GM19035 (cell line): ENCODE data around the gene INPP5K.
"Not testable (repeated sequence)": the region's sequence is repeated elsewhere in the genome, so short reads cannot be mapped to it uniquely, and the experiment has no call there.

Experiments
- ATAC-seq: cut with Tn5 transposase; IDR thresholded peaks from one replicate; pipeline ENCODE4 v1.9.1; 2021; ENCODE audit not compliant: unreplicated experiment

The INPP5K gene

GRCh38 chr17:1508709-1509108, 7.7 kb downstream of the INPP5K start:
- not testable (repeated sequence) for ATAC-seq

GRCh38 chr17:1506649-1507267, 9.7 kb downstream of the INPP5K start:
- ATAC-seq: no peak

- no peak for ATAC-seq
These were observed 10.8 kb downstream of the INPP5K start for GRCh38 chr17:1505586-1505985.

- ATAC-seq: no peak
These were observed 11.5 kb downstream of the INPP5K start for GRCh38 chr17:1504866-1505265.

- no peak for ATAC-seq
These were observed 12.7 kb downstream of the INPP5K start for GRCh38 chr17:1503699-1504098.

- ATAC-seq: no peak
These were observed 17.5 kb downstream of the INPP5K start for GRCh38 chr17:1498869-1499268.

- ATAC-seq: no peak
These were observed 18.2 kb downstream of the INPP5K start for GRCh38 chr17:1498233-1498632.

- no peak for ATAC-seq
These were observed 18.6 kb downstream of the INPP5K start for GRCh38 chr17:1497831-1498230.

GRCh38 chr17:1496869-1497268, 19.5 kb downstream of the INPP5K start:
- no peak for ATAC-seq

- ATAC-seq: no peak
These were observed 21.0 kb downstream of the INPP5K start for GRCh38 chr17:1495265-1495989.

- ATAC-seq: no peak
These were observed 21.6 kb downstream of the INPP5K start for GRCh38 chr17:1494736-1495253.

- ATAC-seq: no peak
These were observed 22.2 kb downstream of the INPP5K start for GRCh38 chr17:1494203-1494602.

GRCh38 chr17:1493291-1493980, 23.0 kb downstream of the INPP5K start:
- no peak for ATAC-seq

GRCh38 chr17:1492249-1493206, 23.9 kb downstream of the INPP5K start, which contains the start of gene MYO1C:
TSS of gene MYO1C (minus strand) at chr17:1492686. CDS start at chr17:1492487, 199 bp downstream.
- no peak for ATAC-seq

GRCh38 chr17:1491443-1492248, 24.8 kb downstream of the INPP5K start:
- peak; percentile 44 for ATAC-seq

- peak; percentile 53 for ATAC-seq
These were observed 25.6 kb downstream of the INPP5K start for GRCh38 chr17:1490643-1491442.

- ATAC-seq: no peak
These were observed 27.6 kb downstream of the INPP5K start for GRCh38 chr17:1488826-1489270.

- no peak for ATAC-seq
These were observed 28.2 kb downstream of the INPP5K start for GRCh38 chr17:1487939-1488825.
